Mammary epithelial cell (primary cell): ENCODE data around the gene CCP110.

ENCODE experiments used
- EZH2 ChIP-seq: IDR thresholded peaks from 2 replicates; pipeline ENCODE4 v1.6.1; 2012; ENCODE audit warnings: low read length, inconsistent platforms, borderline replicate concordance
- TF ChIP-seq, protein P1 (sequence below), 2 donors: IDR thresholded peaks in 1 of 2; conservative IDR thresholded peaks in 1 of 2; 2 replicates each; pipeline ENCODE4 v1.5.1; 2011 to 2012; ENCODE audit warnings: inconsistent platforms in 2 of 2, low read length in 2 of 2, mild to moderate bottlenecking in 2 of 2, control low read depth in 1 of 2, low read depth in 1 of 2; ENCODE audit not compliant: insufficient read depth in 1 of 2; ENCODE audit errors: extremely low read depth in 1 of 2

DNA sequence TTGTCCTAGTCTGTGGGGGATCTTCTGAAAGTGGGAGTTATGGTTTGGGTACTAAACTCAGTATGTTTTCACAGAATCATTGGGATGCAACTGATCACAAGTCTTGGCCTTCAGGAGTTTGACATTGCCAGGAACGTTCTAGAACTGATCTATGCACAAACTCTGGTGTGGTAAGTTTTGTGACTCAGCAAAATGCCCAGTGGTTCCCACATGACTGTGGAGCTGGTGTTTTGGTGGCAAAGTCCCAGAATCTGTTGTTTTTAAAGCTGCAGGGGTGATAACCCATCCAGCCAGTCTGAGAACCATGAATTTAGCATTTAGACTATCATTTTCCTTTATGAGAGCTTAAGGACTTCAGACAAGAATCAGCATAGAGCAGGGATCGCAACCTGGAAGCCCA lies 42.4 kb upstream of the CCP110 start:
- TF ChIP-seq, protein P1, sequence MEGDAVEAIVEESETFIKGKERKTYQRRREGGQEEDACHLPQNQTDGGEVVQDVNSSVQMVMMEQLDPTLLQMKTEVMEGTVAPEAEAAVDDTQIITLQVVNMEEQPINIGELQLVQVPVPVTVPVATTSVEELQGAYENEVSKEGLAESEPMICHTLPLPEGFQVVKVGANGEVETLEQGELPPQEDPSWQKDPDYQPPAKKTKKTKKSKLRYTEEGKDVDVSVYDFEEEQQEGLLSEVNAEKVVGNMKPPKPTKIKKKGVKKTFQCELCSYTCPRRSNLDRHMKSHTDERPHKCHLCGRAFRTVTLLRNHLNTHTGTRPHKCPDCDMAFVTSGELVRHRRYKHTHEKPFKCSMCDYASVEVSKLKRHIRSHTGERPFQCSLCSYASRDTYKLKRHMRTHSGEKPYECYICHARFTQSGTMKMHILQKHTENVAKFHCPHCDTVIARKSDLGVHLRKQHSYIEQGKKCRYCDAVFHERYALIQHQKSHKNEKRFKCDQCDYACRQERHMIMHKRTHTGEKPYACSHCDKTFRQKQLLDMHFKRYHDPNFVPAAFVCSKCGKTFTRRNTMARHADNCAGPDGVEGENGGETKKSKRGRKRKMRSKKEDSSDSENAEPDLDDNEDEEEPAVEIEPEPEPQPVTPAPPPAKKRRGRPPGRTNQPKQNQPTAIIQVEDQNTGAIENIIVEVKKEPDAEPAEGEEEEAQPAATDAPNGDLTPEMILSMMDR (conservative IDR thresholded peaks at IDR 0.05 in 1 of 2, IDR thresholded peaks at IDR 0.05 in 1 of 2; ENCODE audit: extremely low read depth in 1 of 2, insufficient read depth in 1 of 2, low read depth in 1 of 2, low read length in 2 of 2), result no peak
- no peak for TF ChIP-seq EZH2
